Measurements from ENCODE around the gene NLRC5.

DNA sequence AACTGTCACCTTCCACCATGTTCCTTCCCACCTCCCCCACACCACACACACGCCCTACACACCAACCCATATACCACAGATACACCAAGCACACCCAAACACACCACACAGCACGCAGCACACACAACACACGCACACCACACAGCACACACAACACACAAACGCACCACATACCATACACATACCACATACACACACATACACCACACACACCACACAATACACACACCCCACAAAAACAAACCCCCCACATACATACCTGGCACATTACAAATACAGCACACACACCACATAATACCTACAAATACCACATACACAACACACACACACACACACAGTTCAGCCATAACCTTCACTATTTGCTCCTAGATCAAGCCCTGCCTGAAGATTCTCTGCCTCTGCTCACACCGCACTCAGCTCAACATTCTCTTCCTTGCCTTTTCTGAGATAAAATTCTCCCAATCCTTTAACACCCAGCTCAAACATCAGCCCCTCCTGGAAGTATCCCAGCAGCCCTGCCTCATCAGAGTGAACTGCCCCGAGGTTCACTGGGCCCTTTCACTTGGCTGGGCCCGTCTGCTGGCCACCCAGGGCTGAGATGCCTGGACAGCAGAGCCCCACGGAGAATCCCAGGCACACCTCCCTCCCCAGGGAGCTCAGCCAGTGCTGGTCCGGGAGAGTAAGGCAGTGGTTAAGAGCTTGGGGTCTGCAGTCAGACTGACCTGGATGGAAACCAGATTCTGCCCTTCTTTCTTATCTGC, 71.1 kb downstream of the NLRC5 start:
- TF ChIP-seq CTCF (IDR thresholded peaks at IDR 0.05; ENCODE audit: borderline replicate concordance, extremely low read depth, low read length, poor library complexity, severe bottlenecking) (no peak), EZH2 (IDR thresholded peaks at IDR 0.05; ENCODE audit: borderline replicate concordance, low read depth, low read length, severe bottlenecking) (no peak)

Measured in DND-41 (cell line).